Psoas muscle (tissue), 8 donors: ENCODE data around the gene KCTD16. TPM values are rescaled to one million over a fixed set of nuclear protein-coding genes. Genes with fewer than 3 reads are reported as not detected.

ENCODE experiments used
- ATAC-seq, 4 donors: fragments of 200-7000 bp; cut with Tn5 transposase; one replicate each; pipeline ENCODE4 v1.9.1; 2020; ENCODE audit warnings: moderate library complexity in 3 of 4, mild to moderate bottlenecking in 2 of 4
- DNase-seq, 2 donors: peaks; one replicate each; pipeline ENCODE4 v3.0.0-alpha.2; 2020
- H3K27ac ChIP-seq: fragments of 200-600 bp; one replicate; pipeline ENCODE4 v1.8.0; 2022
- H3K27me3 ChIP-seq, 3 donors: fragments of 200-600 bp in 1 of 3; one replicate each; pipeline versions ENCODE4 v1.6.1 to v1.8.0; 2013 to 2022; ENCODE audit warnings: low read length in 2 of 3, mild to moderate bottlenecking in 2 of 3, moderate library complexity in 1 of 3; ENCODE audit not compliant: insufficient read depth in 3 of 3
- H3K36me3 ChIP-seq, 2 donors: fragments of 200-600 bp in 1 of 2; one replicate each; pipeline versions ENCODE4 v1.6.1 to v1.8.0; 2013 to 2022; ENCODE audit warnings: low read depth in 1 of 2, mild to moderate bottlenecking in 1 of 2, moderate library complexity in 1 of 2; ENCODE audit not compliant: insufficient read depth in 1 of 2
- H3K4me1 ChIP-seq: fragments of 200-600 bp; one replicate; pipeline ENCODE4 v1.8.0; 2022
- H3K4me3 ChIP-seq: fragments of 200-600 bp; one replicate; pipeline ENCODE4 v1.8.0; 2022; ENCODE audit warnings: mild to moderate bottlenecking
- H3K9me3 ChIP-seq: fragments of 200-600 bp; one replicate; pipeline ENCODE4 v1.8.0; 2022
- CTCF ChIP-seq: fragments of 200-600 bp; IDR thresholded peaks from one replicate; pipeline ENCODE4 v1.8.0; 2022; ENCODE audit warnings: antibody characterized with exemption
- WGBS, 3 donors: extraction: QIAGEN DNeasy Blood & Tissue Kit; methylation state at CpG; one replicate each; pipeline versions ENCODE4 v1.1.6 to v1.1.7; 2013; 5-methylcytosine and 5-hydroxymethylcytosine counted together
- intact Hi-C, 2 donors: fragments of 100-400 bp; cut with DNase I; formaldehyde crosslinking; loops; one replicate each; pipeline versions ENCODE4 v1.11.0 to v1.14.2; 2022
- polyA plus RNA-seq, 3 donors: library from polyadenylated mRNA; stranded (reverse); fragments of 200-250 nt; gene quantifications; one replicate each; pipeline ENCODE4 v1.2.3, GENCODE V29; 2013
- total RNA-seq, 4 donors: library from RNA; stranded (reverse); fragmentation: NEBNext Ultra II Directional in 2 of 4; extraction: Animal tissue kit (Norgen Biotek cat#: 25700) in 2 of 4; gene quantifications; one replicate each; pipeline versions ENCODE4 v1.2.1 to v1.2.4, GENCODE V29; 2021 to 2023
- donor health status: healthy with polysubstance abuse.
- donor health status: DM: no; HTN: no; CAD: no; lungs with moderate emphysema.
- donor health status: Bipolar disorder and iron deficiency.
- donor health status: healthy.
- donor health status: DM: yes; HTN: yes; CAD: no.
- donor health status: DM: no; HTN: no; CAD: no.
- donor health status: DM: no; HTN: no; CAD: no.
- donor health status: DM: yes; HTN: yes; CAD: no.

KCTD16 gene
- total and polyA plus RNA-seq, 7 donors = 0.01 to 0.04 (median 0.01) TPM; not detected in 4

DNA sequence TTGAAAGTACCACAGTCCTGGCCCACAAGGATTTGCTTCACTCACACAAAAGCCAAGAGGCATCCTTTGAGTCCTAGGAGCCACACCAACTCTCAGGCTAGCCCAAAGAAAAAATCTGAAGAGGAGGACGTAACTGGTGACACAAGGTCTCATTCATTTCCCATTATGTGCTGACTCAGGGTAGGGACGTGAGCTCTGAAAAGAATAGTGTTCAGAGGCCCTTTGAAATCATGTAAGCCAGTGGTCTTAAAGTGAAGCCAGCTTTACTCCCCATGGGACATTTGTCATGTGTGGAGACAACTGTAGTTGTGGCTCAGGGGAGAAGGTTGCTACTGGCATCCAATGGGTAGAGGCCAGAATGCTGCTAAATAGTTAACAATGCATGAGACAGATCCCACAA is 332.4 kb downstream of the KCTD16 start:
- WGBS, 3 donors = 46 to 58% (median 57%) methylated on average over 2 of the region's 2 CpGs
- DNase-seq = no peak
- H3K4me3 ChIP-seq = no peak overlapping the region
- H3K36me3 ChIP-seq = no peaks in the 10 kb centered on the region
- no peak for TF ChIP-seq CTCF
- intact Hi-C loops = no loop called here
- no peaks in the 10 kb centered on the region for H3K4me1 ChIP-seq
- no peaks in the 10 kb centered on the region for H3K27me3 ChIP-seq
- H3K9me3 ChIP-seq = no peaks in the 10 kb centered on the region
- no peak for ATAC-seq
- no peak overlapping the region for H3K27ac ChIP-seq

DNA sequence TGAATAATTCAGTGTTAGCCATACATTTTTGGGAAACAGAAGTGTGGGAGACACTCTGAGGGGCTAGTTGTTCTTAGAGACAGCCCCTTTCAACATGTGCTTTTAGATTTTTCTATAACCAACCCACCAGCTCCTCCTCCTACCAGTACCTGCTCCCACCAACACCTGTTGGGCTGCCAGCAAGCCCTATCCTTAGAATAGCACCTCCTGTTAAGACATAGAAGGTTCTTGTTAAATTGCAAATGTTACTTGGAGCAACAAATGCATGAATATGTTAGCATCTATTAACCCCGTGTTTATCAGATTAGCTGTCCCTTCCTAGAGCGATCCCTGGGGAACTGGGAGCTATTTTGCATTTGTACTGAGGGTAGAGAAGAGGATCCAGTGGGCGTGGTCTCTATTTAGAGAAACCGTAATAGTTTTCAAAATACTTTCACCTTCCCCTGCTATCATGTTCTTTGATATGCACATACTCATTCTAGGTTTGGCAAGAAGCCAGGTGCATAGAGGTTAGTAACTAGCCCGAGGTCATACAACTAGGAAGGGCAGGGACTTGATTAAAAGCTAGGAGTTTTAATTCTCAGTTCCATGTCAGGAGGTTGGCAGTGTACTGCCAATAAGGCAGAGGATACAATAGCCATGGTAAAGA is 334.4 kb downstream of the KCTD16 start:
- ATAC-seq = no peak

GRCh38 chr5:144510845-144511579 is 340.3 kb downstream of the KCTD16 start:
- no peaks in the 10 kb centered on the region for H3K27me3 ChIP-seq
- no peak for TF ChIP-seq CTCF
- no peak for ATAC-seq
- no peaks in the 10 kb centered on the region for H3K9me3 ChIP-seq
- no peaks in the 10 kb centered on the region for H3K36me3 ChIP-seq
- no peak for DNase-seq
- no peak overlapping the region for H3K4me3 ChIP-seq
- intact Hi-C loops = no loop called here
- 27 to 33% (median 30%) methylated on average over 10 of the region's 10 CpGs for WGBS, 3 donors
- no peaks in the 10 kb centered on the region for H3K4me1 ChIP-seq
- no peak overlapping the region for H3K27ac ChIP-seq

More for the DNA sequence above, 334.4 kb downstream of the KCTD16 start:
- no peak for TF ChIP-seq CTCF
- Histone ChIP-seq H3K27ac (no peak overlapping the region), H3K36me3 (no peaks in the 10 kb centered on the region), H3K4me3 (no peak overlapping the region), H3K9me3 (no peaks in the 10 kb centered on the region), H3K27me3 (no peaks in the 10 kb centered on the region), H3K4me1 (no peaks in the 10 kb centered on the region)
- 31 to 39% (median 35%) methylated on average over 5 of the region's 5 CpGs for WGBS, 3 donors
- intact Hi-C loops = no loop called here
- no peak for DNase-seq

DNA sequence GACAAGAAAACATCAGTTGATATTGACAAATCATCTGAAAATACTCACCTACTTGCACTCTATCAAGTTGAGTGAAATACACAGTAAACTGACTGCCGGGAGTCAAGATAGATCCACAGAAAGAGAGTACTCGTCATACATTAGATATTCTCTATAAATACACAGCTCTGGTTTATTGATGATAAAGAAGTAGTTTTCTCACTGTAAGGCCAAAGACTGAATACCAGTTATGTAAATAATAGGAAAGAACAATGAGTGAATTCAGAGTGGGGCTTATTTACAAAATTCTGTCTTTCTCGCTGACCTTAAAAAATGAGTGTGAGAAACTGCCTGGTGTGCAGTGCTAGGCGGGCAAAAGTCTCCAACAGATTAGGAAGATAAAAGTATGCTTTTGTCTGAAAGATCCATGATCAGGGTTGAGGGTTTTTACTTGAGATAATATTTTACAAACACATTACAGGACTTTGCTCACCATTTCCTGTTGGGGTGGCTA is 341.0 kb downstream of the KCTD16 start:
- Histone ChIP-seq H3K9me3 (no peaks in the 10 kb centered on the region), H3K27me3 (no peaks in the 10 kb centered on the region), H3K4me1 (no peaks in the 10 kb centered on the region), H3K36me3 (no peaks in the 10 kb centered on the region), H3K4me3 (no peak overlapping the region), H3K27ac (no peak overlapping the region)
- intact Hi-C loops = no loop called here
- WGBS, 3 donors = 53 to 56% (median 53%) methylated on average over 4 of the region's 4 CpGs
- no peak for TF ChIP-seq CTCF
- DNase-seq = no peak
- ATAC-seq = no peak
